A673 (cell line): Measurements from ENCODE around the gene RALBP1. TPM values are rescaled to one million over a fixed set of nuclear protein-coding genes. Genes with fewer than 3 reads are reported as not detected.

Experiments
- BruUV-seq: library from RNA; stranded (reverse); fragments of 400-500 nt; replicated peaks from 2 replicates; lab custom pipeline; 2021; lab: Mats Ljungman, UMichigan
- CTCF ChIA-PET: fragments of 300-600 bp; sonication (Branson Sonifier 250); formaldehyde crosslinking; loops from one replicate; lab custom pipeline; 2022; ENCODE audit warnings: antibody characterized with exemption; lab: Charles Lee
- POLR2A ChIA-PET: fragments of 300-600 bp; sonication (Branson Sonifier 250); formaldehyde crosslinking; loops from one replicate; lab custom pipeline; 2022; ENCODE audit warnings: antibody characterized with exemption; ENCODE audit not compliant: low non-redundant PET; lab: Charles Lee
- DNase-seq: peaks from one replicate; pipeline ENCODE4 v3.0.0-alpha.2; 2015; ENCODE audit warnings: low spot score
- H3K27ac ChIP-seq: fragments of 200-600 bp; sonication (generic); 2 replicates; pipeline ENCODE4 v1.5.1; 2016; ENCODE audit warnings: mixed run types, low read depth, mild to moderate bottlenecking, mixed read lengths, antibody characterized with exemption, low read length; ENCODE audit not compliant: poor library complexity, severe bottlenecking
- H3K27me3 ChIP-seq: fragments of 200-600 bp; sonication (generic); replicated peaks from 2 replicates; pipeline ENCODE4 v1.6.1; 2017; ENCODE audit warnings: mixed run types, low read depth, mild to moderate bottlenecking, mixed read lengths, antibody characterized with exemption, low read length; ENCODE audit not compliant: insufficient read depth, poor library complexity
- H3K36me3 ChIP-seq: fragments of 200-600 bp; sonication (generic); 2 replicates; pipeline ENCODE4 v1.6.1; 2016; ENCODE audit warnings: mixed run types, mild to moderate bottlenecking, mixed read lengths, antibody characterized with exemption, low read length; ENCODE audit not compliant: insufficient read depth, poor library complexity, severe bottlenecking
- H3K4me1 ChIP-seq: fragments of 200-600 bp; sonication (generic); 2 replicates; pipeline ENCODE4 v1.6.1; 2017; ENCODE audit warnings: mixed run types, mild to moderate bottlenecking, mixed read lengths, antibody characterized with exemption, low read length; ENCODE audit not compliant: insufficient read depth, poor library complexity, severe bottlenecking
- H3K4me3 ChIP-seq: fragments of 200-600 bp; sonication (generic); 2 replicates; pipeline ENCODE4 v1.5.1; 2016; ENCODE audit warnings: low read depth, mixed run types, mild to moderate bottlenecking, mixed read lengths, low read length; ENCODE audit not compliant: poor library complexity, severe bottlenecking
- H3K9me3 ChIP-seq: fragments of 200-600 bp; sonication (generic); 2 replicates; pipeline ENCODE4 v1.6.1; 2016; ENCODE audit warnings: mixed run types, low read depth, mild to moderate bottlenecking, mixed read lengths, antibody characterized with exemption, low read length; ENCODE audit not compliant: poor library complexity, severe bottlenecking
- EZH2 ChIP-seq: fragments of 200-600 bp; sonication (generic); IDR thresholded peaks from 2 replicates; pipeline ENCODE4 v1.6.1; 2017; ENCODE audit warnings: borderline replicate concordance, low read depth, mild to moderate bottlenecking, mixed read lengths, antibody characterized with exemption, low read length; ENCODE audit not compliant: poor library complexity, severe bottlenecking
- intact Hi-C: fragments of 100-400 bp; cut with micrococcal nuclease; formaldehyde crosslinking; loops from one replicate; pipeline ENCODE4 v1.10.0; 2022; ENCODE audit not compliant: unreplicated experiment
- total RNA-seq: library from RNA; stranded (reverse); gene quantifications from 2 replicates; pipeline ENCODE4 v1.2.3, GENCODE V29; 2021
- TF ChIP-seq, protein P1 (sequence below): fragments of 300-800, 200-600 bp; sonication (generic); conservative IDR thresholded peaks from 2 replicates; pipeline ENCODE4 v1.5.1; 2017; ENCODE audit warnings: low read depth, mild to moderate bottlenecking, antibody characterized with exemption, low read length, moderate library complexity, mixed read lengths

Gene RALBP1
- total RNA-seq, 1 experiment from 2014 or later = 53.5 TPM

DNA sequence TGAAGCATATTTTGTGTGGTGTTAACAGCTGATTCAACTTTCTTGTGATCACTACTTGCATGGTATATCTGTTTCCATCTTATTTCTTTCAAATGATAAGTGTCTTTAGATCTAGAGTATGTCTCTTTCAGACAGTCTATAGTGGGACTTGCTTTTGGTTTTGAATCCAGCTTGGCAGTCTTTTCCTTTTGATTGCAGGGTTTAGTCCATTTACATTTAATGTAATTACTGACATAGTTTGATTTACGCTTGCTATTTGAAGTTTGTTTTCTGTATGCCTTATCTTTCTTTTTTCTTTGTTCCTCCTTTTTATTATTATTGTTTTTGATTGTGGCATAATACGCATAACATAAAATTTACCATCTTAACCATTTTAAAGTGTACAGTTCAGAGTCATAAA, 9.2 kb upstream of the RALBP1 start:
- no peaks in the 10 kb centered on the region for H3K27me3 ChIP-seq
- CTCF ChIA-PET = no interaction called here

DNA sequence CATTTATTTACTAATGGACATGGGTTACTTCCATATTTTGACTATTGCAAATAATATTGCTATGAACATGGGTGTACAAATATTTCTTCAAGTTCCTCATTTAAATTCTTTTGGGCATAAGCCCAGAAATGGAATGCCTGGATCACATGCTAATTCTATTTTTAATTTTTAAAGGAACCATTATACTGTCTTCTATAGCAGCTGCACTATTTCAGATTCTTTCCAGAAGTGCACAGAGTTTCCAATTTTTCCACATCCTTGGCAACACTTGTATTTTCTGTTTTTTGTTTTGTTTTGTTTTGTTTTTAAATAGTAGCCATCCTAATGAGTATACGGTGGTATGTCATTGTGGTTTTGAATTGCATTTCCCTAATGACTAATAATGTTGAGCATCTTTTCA, 8.5 kb upstream of the RALBP1 start:
- Histone ChIP-seq H3K9me3 (peaks cover 6% of the 10 kb centered on the region), H3K36me3 (no peaks in the 10 kb centered on the region), H3K27me3 (no peaks in the 10 kb centered on the region), H3K4me1 (no peaks in the 10 kb centered on the region), H3K27ac (no peak overlapping the region), H3K4me3 (no peak overlapping the region)
- BruUV-seq = no TSS peak
- no peak for DNase-seq
- TF ChIP-seq, protein P1, sequence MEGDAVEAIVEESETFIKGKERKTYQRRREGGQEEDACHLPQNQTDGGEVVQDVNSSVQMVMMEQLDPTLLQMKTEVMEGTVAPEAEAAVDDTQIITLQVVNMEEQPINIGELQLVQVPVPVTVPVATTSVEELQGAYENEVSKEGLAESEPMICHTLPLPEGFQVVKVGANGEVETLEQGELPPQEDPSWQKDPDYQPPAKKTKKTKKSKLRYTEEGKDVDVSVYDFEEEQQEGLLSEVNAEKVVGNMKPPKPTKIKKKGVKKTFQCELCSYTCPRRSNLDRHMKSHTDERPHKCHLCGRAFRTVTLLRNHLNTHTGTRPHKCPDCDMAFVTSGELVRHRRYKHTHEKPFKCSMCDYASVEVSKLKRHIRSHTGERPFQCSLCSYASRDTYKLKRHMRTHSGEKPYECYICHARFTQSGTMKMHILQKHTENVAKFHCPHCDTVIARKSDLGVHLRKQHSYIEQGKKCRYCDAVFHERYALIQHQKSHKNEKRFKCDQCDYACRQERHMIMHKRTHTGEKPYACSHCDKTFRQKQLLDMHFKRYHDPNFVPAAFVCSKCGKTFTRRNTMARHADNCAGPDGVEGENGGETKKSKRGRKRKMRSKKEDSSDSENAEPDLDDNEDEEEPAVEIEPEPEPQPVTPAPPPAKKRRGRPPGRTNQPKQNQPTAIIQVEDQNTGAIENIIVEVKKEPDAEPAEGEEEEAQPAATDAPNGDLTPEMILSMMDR = no peak
- TF ChIP-seq EZH2 = no peak
- intact Hi-C loops = no loop called here
- ChIA-PET POLR2A (no interaction called here), CTCF (no interaction called here)

More for the DNA sequence above, 9.2 kb upstream of the RALBP1 start:
- POLR2A ChIA-PET = no interaction called here
- no peak overlapping the region for H3K4me3 ChIP-seq
- intact Hi-C loops = no loop called here
- TF ChIP-seq, protein P1 = no peak
- TF ChIP-seq EZH2 = no peak
- H3K36me3 ChIP-seq = no peaks in the 10 kb centered on the region
- DNase-seq = no peak
- no peaks in the 10 kb centered on the region for H3K4me1 ChIP-seq
- H3K27ac ChIP-seq = no peak overlapping the region
- peaks cover 6% of the 10 kb centered on the region for H3K9me3 ChIP-seq
- BruUV-seq = no TSS peak

GRCh38 chr18:9468998-9469397, 6.3 kb upstream of the RALBP1 start:
- H3K36me3 ChIP-seq = no peaks in the 10 kb centered on the region
- TF ChIP-seq, protein P1 = no peak
- no peak for TF ChIP-seq EZH2
- no peaks in the 10 kb centered on the region for H3K4me1 ChIP-seq
- no peaks in the 10 kb centered on the region for H3K27me3 ChIP-seq
- no peak overlapping the region for H3K4me3 ChIP-seq
- no peak for DNase-seq
- peaks cover 6% of the 10 kb centered on the region for H3K9me3 ChIP-seq
- intact Hi-C loops = no loop called here
- ChIA-PET POLR2A (no interaction called here), CTCF (no interaction called here)
- BruUV-seq = no TSS peak
- no peak overlapping the region for H3K27ac ChIP-seq
